HuH-7 (cell line): ENCODE measurements around the gene FAM3A.
A peak's percentile ranks its signal among the peaks of the same experiment; 100 is the strongest.
"Not testable (repeated sequence)": the region's sequence is repeated elsewhere in the genome, so short reads cannot be mapped to it uniquely, and the experiment has no call there.

Source experiments
- DNase-seq: peaks from one replicate; pipeline ENCODE4 v3.0.0; 2011; ENCODE audit warnings: low spot score

The FAM3A gene

GRCh38 chrX:154502989-154503388 is 13.0 kb downstream of the FAM3A start:
- no peak for DNase-seq

GRCh38 chrX:154502098-154502497 is 13.9 kb downstream of the FAM3A start:
- no peak for DNase-seq

GRCh38 chrX:154501423-154501822 is 14.6 kb downstream of the FAM3A start:
- not testable (repeated sequence) for DNase-seq

GRCh38 chrX:154496591-154497137 is 19.4 kb downstream of the FAM3A start:
- DNase-seq, result not testable (repeated sequence)

GRCh38 chrX:154495472-154495922 is 20.5 kb downstream of the FAM3A start:
- no peak for DNase-seq

- DNase-seq, result no peak
Measured at GRCh38 chrX:154494715-154495114, 21.3 kb downstream of the FAM3A start.

GRCh38 chrX:154490414-154491083 is 25.5 kb downstream of the FAM3A start, which contains the start of gene SLC10A3:
TSS of gene SLC10A3 (minus strand) at chrX:154490629. CDS start at chrX:154488940, 1,689 bp downstream.
- peak; percentile 87 for DNase-seq

- no peak for DNase-seq
Measured at GRCh38 chrX:154490021-154490413, 26.0 kb downstream of the FAM3A start.

- DNase-seq, result no peak
Measured at GRCh38 chrX:154489182-154489581, 26.9 kb downstream of the FAM3A start.

GRCh38 chrX:154488336-154489075 is 27.5 kb downstream of the FAM3A start:
- DNase-seq, result no peak

GRCh38 chrX:154487518-154488290 is 28.3 kb downstream of the FAM3A start:
- DNase-seq, result no peak

GRCh38 chrX:154486396-154487207 is 29.4 kb downstream of the FAM3A start, which contains the start of gene UBL4A:
TSS of gene UBL4A (minus strand) at chrX:154486615. CDS start at chrX:154486584, 31 bp downstream.
- DNase-seq, result peak; percentile 61

- no peak for DNase-seq
Measured at GRCh38 chrX:154486052-154486395, 30.0 kb downstream of the FAM3A start.

- no peak for DNase-seq
Measured at GRCh38 chrX:154485150-154486051, 30.6 kb downstream of the FAM3A start.

- DNase-seq, result no peak
Measured at GRCh38 chrX:154484255-154485149, 31.5 kb downstream of the FAM3A start.

GRCh38 chrX:154483325-154483724 is 32.7 kb downstream of the FAM3A start:
- no peak for DNase-seq

- DNase-seq, result no peak
Measured at GRCh38 chrX:154482786-154483185, 33.2 kb downstream of the FAM3A start.

- no peak for DNase-seq
Measured at GRCh38 chrX:154481911-154482601, 34.0 kb downstream of the FAM3A start.

- no peak for DNase-seq
Measured at GRCh38 chrX:154481195-154481594, 34.8 kb downstream of the FAM3A start.
